Endothelial cell (in vitro differentiated cells): ENCODE measurements around the gene CENPN. TPM values are rescaled to one million over a fixed set of nuclear protein-coding genes. Genes with fewer than 3 reads are reported as not detected.

Experiments used
- DNase-seq: peaks from one replicate; pipeline ENCODE4 v3.0.0; 2021; ENCODE audit warnings: low spot score
- H3K27ac Mint-ChIP-seq: one replicate; pipeline ENCODE4 v1.8.0; 2021; ENCODE audit warnings: mixed read lengths, inconsistent platforms; ENCODE audit not compliant: unreplicated experiment
- H3K27me3 Mint-ChIP-seq: one replicate; pipeline ENCODE4 v1.8.0; 2021; ENCODE audit warnings: mild to moderate bottlenecking, moderate library complexity, mixed read lengths, inconsistent platforms; ENCODE audit not compliant: unreplicated experiment
- H3K36me3 Mint-ChIP-seq: one replicate; pipeline ENCODE4 v1.8.0; 2021; ENCODE audit warnings: mild to moderate bottlenecking, low read depth, mixed read lengths, inconsistent platforms; ENCODE audit not compliant: unreplicated experiment
- H3K4me1 Mint-ChIP-seq: one replicate; pipeline ENCODE4 v1.8.0; 2021; ENCODE audit warnings: mild to moderate bottlenecking, mixed read lengths, inconsistent platforms; ENCODE audit not compliant: unreplicated experiment
- H3K4me3 Mint-ChIP-seq: one replicate; pipeline ENCODE4 v1.8.0; 2021; ENCODE audit warnings: mild to moderate bottlenecking, mixed read lengths, inconsistent platforms; ENCODE audit not compliant: unreplicated experiment
- H3K9me3 Mint-ChIP-seq: one replicate; pipeline ENCODE4 v1.8.0; 2021; ENCODE audit warnings: mixed read lengths, inconsistent platforms; ENCODE audit not compliant: unreplicated experiment
- CTCF ChIP-seq: fragments of 200-600 bp; sonication (generic); IDR thresholded peaks from one replicate; pipeline ENCODE4 v1.5.0; 2021; ENCODE audit warnings: antibody characterized with exemption; ENCODE audit not compliant: unreplicated experiment
- total RNA-seq: library from RNA; stranded (reverse); fragmentation: NEBNext Ultra II Directional; extraction: Animal tissue kit (Norgen Biotek cat#: 25700); gene quantifications from one replicate; pipeline ENCODE4 v1.2.1, GENCODE V29; 2021; ENCODE audit not compliant: unreplicated experiment

Gene CENPN
- total RNA-seq, 1 donor from 2014 or later = 17.0 TPM

GRCh38 chr16:81005610-81006161 is 1.3 kb upstream of the CENPN start:
- Mint-ChIP-seq H3K36me3 (peaks cover 3% of the 10 kb centered on the region), H3K27me3 (peaks cover 3% of the 10 kb centered on the region), H3K4me1 (peaks cover 15% of the 10 kb centered on the region), H3K27ac (peak overlapping the region; percentile 74), H3K9me3 (no peaks in the 10 kb centered on the region), H3K4me3 (peak overlapping the region; percentile 98)
- no peak for DNase-seq
- no peak for TF ChIP-seq CTCF

- Mint-ChIP-seq H3K36me3 (peaks cover 3% of the 10 kb centered on the region), H3K27ac (peak overlapping the region; percentile 74), H3K9me3 (no peaks in the 10 kb centered on the region), H3K4me1 (peaks cover 15% of the 10 kb centered on the region), H3K4me3 (peak overlapping the region; percentile 98), H3K27me3 (peaks cover 3% of the 10 kb centered on the region)
- no peak for TF ChIP-seq CTCF
- DNase-seq = peak; percentile 68
Observed at GRCh38 chr16:81006211-81006812, 702 bp upstream of the CENPN start.

GRCh38 chr16:81008505-81008789 is 1.4 kb downstream of the CENPN start:
- H3K36me3 Mint-ChIP-seq = peaks cover 3% of the 10 kb centered on the region
- H3K9me3 Mint-ChIP-seq = no peaks in the 10 kb centered on the region
- no peak for DNase-seq
- H3K4me3 Mint-ChIP-seq = peak overlapping the region; percentile 98
- peak overlapping the region; percentile 99 for H3K27ac Mint-ChIP-seq
- no peak for TF ChIP-seq CTCF
- peaks cover 3% of the 10 kb centered on the region for H3K27me3 Mint-ChIP-seq
- H3K4me1 Mint-ChIP-seq = peaks cover 15% of the 10 kb centered on the region

GRCh38 chr16:81012974-81013373 is 6.0 kb downstream of the CENPN start:
- TF ChIP-seq CTCF = no peak
- Mint-ChIP-seq H3K27me3 (no peaks in the 10 kb centered on the region), H3K4me1 (peaks cover 7% of the 10 kb centered on the region), H3K27ac (no peak overlapping the region), H3K4me3 (no peak overlapping the region), H3K36me3 (no peaks in the 10 kb centered on the region), H3K9me3 (no peaks in the 10 kb centered on the region)
- no peak for DNase-seq

- TF ChIP-seq CTCF = no peak
- Mint-ChIP-seq H3K9me3 (no peaks in the 10 kb centered on the region), H3K4me3 (no peak overlapping the region), H3K27ac (no peak overlapping the region), H3K36me3 (peaks cover 4% of the 10 kb centered on the region), H3K4me1 (no peaks in the 10 kb centered on the region), H3K27me3 (no peaks in the 10 kb centered on the region)
- no peak for DNase-seq
Observed at GRCh38 chr16:81014672-81015071, 7.7 kb downstream of the CENPN start.
